HG03460 (cell line): ENCODE measurements around the gene FZD10.

Experiments used
- ATAC-seq: cut with Tn5 transposase; IDR thresholded peaks from one replicate; pipeline ENCODE4 v1.9.1; 2021; ENCODE audit not compliant: unreplicated experiment

FZD10 gene

DNA sequence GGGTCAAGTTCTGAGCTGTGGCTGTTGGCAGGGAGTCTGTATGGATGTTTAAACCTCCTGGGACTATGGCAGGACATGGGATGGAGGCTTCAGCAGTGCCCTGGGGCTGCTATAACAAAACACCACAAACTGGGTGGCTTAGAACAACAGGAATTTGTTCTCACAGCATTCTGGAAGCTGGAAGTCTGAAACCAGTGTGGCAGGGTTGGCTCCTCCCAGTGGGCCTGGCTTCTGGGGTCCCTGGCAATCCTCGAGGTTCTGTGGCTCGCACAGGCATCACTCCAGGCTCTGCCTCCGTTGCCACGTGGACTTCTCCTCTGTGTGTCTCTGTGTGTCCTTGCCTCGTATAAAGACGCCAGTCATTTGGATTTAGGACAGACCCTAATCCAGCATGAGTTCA is 39.9 kb downstream of the FZD10 start:
- ATAC-seq, result no peak

DNA sequence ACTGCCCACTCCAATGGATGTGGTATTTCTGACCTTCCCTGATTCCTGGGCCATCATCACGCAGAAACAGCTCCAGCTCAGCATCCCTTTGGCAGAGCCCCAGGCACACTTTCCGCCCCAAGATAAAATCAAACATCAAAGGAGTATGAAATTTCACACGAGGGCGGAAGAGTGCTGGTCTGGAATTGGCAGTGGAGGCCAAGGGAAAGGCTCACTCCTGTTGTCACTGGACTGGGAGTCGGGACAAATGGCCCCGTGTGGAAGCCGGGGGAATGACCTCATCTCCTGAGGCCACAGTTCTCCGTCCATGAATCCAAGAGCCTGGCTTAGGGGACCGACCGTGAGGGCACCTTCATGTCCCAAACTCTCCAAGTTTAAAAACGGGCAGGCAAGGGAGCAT is 40.9 kb downstream of the FZD10 start:
- no peak for ATAC-seq

DNA sequence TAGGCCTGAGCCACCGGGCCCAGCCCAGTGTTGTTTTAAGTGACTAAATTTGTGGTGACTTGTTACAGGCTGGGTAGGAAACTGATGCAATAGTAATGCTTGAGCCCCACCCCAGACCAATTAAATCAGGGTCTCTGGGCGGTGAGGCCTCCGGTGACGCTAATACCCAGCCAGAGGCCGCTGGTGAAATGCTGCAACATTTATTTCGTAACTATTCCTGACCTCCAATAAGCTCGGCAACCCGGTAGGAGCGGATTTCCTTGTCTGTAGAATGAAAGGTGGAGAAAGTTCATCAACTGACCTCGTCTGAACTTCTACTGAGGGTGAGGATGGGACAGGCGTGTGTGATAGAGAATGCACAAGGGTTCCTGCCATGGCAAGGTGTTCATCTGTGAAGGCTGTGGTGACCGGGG is 42.3 kb downstream of the FZD10 start:
- ATAC-seq, result no peak

DNA sequence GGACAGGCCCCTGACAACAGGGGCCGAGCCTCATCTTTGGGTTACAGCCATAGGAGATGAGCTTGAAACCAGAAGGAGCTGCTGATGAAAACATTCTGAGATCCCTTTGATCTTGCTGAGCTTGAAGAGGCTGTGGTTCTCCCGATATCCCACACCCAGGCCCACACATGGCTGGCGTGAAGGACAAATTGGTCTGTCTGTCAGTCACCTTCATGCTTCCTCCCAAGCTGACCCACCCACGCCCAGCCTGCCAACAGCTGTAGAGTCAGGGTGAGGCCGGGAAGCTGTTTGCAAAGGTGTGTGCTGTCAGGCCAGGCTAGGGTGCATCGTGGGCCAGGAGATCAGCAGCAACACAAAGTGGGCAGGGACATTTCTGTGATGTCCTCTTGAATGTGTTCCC is 43.2 kb downstream of the FZD10 start:
- ATAC-seq, result no peak

DNA sequence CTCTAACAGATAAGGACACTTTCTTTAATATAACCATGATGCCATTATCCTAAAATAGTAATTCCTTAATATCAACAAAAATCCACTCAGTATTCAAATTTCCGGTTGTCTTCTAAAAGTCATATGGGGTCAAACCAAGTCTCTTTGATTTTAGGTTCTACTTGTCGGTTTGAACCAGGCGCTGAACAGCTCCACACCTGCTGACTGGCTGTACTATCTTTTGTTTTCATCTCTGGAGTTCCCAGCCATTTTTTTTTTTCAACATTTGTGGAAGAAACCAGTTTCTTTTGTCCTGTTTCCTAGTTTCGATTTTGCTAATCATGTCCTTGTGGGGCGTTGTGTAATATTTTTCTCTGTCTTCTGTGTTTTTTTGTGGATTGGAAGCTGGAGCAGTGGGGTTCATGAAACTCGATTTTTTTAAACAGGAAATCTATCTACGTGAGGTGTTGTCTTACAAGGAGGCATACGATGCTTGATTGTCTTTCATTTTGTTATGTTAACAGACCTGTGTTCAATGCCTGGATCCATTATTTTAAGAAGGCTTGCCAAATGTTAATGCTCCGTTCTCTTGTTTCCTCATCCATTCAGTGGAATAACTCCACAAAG is 50.2 kb downstream of the FZD10 start:
- no peak for ATAC-seq

DNA sequence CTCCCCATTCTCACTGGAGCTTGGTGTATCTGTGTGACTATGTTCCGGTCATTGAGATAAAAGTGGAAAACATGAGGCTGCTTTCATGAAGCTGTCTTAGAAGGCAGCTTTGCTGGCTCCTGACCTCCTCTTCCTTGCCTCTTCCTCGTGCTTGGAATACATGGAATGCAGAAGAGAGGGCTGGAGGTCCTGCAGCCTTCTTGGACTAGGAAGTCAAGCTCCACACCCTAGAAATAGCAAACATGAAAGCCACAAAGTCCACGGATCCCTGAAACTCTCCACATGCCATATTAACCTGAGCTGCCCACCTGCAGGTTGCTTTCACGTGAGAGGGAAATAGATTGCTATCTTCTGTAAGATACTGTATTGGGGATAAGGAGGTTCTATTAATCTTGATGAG is 51.0 kb downstream of the FZD10 start:
- ATAC-seq, result no peak

DNA sequence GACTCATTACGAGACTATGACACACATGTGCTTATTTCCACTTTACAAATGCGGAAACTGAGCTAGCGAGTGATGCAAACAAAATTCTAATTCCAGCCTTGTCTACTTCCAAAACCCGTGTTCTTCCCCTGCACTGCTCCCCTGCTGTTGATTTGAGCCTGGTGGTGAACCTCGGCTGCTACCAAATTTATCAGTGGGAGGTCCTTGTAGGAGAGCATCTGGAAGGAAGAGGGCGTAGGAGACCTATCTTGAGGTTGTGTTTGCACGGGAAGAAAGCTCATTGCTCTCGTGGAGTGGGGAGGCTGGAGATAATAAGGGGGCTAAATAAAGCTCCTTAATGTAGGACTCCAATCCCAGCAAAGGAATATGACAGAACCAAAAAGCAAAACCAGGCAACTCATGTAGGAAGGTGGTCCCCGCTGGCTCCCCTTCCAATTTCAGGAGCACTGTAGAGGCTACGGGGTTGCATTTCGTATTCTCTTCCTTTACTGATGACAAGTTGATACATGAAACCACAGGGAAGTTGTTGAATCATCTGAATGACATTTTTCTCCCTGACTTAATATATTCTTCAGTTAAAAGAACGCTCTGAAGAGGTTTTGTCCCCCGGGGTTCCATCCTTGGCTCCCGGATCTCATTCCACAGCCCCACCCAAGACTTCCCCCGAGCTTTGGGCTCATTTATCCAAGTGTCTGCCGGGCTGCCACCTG is 52.6 kb downstream of the FZD10 start:
- no peak for ATAC-seq
